ENCODE data around the gene CACNA1G.

DNA sequence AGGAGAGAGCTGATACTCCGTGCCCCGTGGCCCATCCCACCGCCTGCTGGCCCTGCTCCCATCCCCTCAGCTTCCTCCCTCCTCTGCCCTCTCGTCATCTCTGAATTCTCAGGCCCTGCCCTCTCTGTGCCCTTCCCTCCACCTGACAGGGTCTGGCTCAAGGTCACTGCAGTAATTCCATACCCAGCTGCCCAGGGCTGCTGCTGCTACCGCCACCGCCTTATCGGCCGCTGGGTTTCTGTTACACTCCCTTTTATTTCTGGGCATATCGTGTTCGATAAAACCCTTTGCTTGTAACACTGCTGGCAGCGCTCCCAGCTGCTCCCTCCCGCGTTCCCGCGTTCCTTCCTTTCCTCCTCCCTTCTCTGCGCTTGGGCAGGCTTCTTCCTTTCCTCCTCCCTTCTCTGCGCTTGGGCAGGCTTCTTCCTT is 26.8 kb upstream of the CACNA1G start:
- no peak for TF ChIP-seq POLR2A (IDR thresholded peaks at IDR 0.05)
- TF ChIP-seq, protein P1, sequence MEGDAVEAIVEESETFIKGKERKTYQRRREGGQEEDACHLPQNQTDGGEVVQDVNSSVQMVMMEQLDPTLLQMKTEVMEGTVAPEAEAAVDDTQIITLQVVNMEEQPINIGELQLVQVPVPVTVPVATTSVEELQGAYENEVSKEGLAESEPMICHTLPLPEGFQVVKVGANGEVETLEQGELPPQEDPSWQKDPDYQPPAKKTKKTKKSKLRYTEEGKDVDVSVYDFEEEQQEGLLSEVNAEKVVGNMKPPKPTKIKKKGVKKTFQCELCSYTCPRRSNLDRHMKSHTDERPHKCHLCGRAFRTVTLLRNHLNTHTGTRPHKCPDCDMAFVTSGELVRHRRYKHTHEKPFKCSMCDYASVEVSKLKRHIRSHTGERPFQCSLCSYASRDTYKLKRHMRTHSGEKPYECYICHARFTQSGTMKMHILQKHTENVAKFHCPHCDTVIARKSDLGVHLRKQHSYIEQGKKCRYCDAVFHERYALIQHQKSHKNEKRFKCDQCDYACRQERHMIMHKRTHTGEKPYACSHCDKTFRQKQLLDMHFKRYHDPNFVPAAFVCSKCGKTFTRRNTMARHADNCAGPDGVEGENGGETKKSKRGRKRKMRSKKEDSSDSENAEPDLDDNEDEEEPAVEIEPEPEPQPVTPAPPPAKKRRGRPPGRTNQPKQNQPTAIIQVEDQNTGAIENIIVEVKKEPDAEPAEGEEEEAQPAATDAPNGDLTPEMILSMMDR (IDR thresholded peaks at IDR 0.05) = no peak

Data from right lobe of liver (tissue), 4 donors.